Colonic mucosa (tissue), 4 donors: ENCODE data around the gene IFITM10. TPM values are rescaled to one million over a fixed set of nuclear protein-coding genes. Genes with fewer than 3 reads are reported as not detected.

Experiments
- DNase-seq: peaks from one replicate; pipeline ENCODE4 v3.0.0-alpha.2; 2020
- H3K27ac ChIP-seq: fragments of 200-600 bp; one replicate; pipeline ENCODE4 v1.8.0; 2021
- H3K27me3 ChIP-seq: fragments of 200-600 bp; one replicate; pipeline ENCODE4 v1.8.0; 2021
- H3K36me3 ChIP-seq: fragments of 200-600 bp; one replicate; pipeline ENCODE4 v1.8.0; 2021
- H3K4me1 ChIP-seq: fragments of 200-600 bp; one replicate; pipeline ENCODE4 v1.8.0; 2021; ENCODE audit warnings: mild to moderate bottlenecking
- H3K4me3 ChIP-seq: fragments of 200-600 bp; one replicate; pipeline ENCODE4 v1.8.0; 2021
- H3K9ac ChIP-seq, 2 donors: one replicate each; pipeline ENCODE4 v1.7.0; 2013; ENCODE audit warnings: control low read depth in 2 of 2, low read depth in 2 of 2, low read length in 2 of 2
- H3K9me3 ChIP-seq: fragments of 200-600 bp; one replicate; pipeline ENCODE4 v1.8.0; 2021
- CTCF ChIP-seq: fragments of 200-600 bp; IDR thresholded peaks from one replicate; pipeline ENCODE4 v1.8.0; 2022; ENCODE audit warnings: antibody characterized with exemption, mild to moderate bottlenecking
- intact Hi-C: fragments of 100-400 bp; cut with DNase I; formaldehyde crosslinking; loops from one replicate; pipeline ENCODE4 v1.14.1; 2022
- total RNA-seq, 2 donors: library from RNA; stranded (reverse); fragmentation: NEBNext Ultra II Directional in 1 of 2; extraction: Animal tissue kit (Norgen Biotek cat#: 25700) in 1 of 2; gene quantifications; one replicate each; pipeline ENCODE4 v1.2.1, GENCODE V29; 2021
- donor health status: healthy.
- donor health status: DM: no; HTN: no; CAD: no.
- donor health status: DM: no; HTN: no; CAD: no.

IFITM10 gene
- total RNA-seq, 2 donors from 2014 or later, result 0.42 to 1.1 TPM

DNA sequence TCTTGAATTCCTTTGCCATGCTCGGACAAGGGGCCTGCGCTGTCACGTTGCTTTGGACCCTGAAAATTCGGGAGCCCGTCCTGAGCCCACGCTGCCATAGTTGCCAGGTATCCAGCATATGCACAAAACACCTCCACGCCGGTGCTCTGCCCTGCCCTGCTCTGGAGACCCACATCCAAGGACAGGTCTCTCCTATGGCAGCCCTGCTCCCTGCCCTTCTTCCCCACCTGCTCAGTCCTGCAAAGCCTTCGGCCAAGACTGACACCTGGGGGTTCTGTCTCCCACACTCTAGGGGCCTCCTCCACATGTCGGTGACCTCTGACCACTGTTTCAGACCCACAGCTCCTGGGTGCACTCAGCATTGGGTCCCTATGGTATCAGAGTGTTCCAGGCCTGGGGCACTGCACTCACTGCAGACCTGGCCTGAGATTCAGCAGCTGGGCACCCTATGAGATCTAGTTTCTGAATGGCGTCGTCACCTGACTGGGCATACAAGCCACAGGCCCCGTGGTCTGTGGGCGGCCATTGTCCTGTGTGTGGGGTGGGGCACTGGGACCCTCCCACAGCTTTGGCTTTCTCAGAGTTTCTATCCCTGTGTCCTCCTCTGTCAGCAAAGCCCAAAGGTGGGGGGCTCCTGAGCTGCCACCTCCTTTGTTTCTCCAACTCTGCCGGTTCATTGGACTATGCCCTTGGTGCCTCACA lies 55.4 kb downstream of the IFITM10 start:
- no peak overlapping the region for H3K4me3 ChIP-seq
- intact Hi-C loops, result loop anchor here (1.0 to 5.0 kb wide), 3 partner anchors 43 to 457 kb away; no protein-coding TSS in a partner anchor
- no peak overlapping the region for H3K27ac ChIP-seq
- DNase-seq, result peak; percentile 15
- H3K36me3 ChIP-seq, result no peaks in the 10 kb centered on the region
- H3K4me1 ChIP-seq, result peaks cover 5% of the 10 kb centered on the region
- H3K9me3 ChIP-seq, result no peaks in the 10 kb centered on the region
- H3K9ac ChIP-seq, result no peak overlapping the region
- H3K27me3 ChIP-seq, result no peaks in the 10 kb centered on the region
- no peak for TF ChIP-seq CTCF

- DNase-seq, result peak; percentile 90
Observed at GRCh38 chr11:1694064-1694845, 56.1 kb downstream of the IFITM10 start.

DNA sequence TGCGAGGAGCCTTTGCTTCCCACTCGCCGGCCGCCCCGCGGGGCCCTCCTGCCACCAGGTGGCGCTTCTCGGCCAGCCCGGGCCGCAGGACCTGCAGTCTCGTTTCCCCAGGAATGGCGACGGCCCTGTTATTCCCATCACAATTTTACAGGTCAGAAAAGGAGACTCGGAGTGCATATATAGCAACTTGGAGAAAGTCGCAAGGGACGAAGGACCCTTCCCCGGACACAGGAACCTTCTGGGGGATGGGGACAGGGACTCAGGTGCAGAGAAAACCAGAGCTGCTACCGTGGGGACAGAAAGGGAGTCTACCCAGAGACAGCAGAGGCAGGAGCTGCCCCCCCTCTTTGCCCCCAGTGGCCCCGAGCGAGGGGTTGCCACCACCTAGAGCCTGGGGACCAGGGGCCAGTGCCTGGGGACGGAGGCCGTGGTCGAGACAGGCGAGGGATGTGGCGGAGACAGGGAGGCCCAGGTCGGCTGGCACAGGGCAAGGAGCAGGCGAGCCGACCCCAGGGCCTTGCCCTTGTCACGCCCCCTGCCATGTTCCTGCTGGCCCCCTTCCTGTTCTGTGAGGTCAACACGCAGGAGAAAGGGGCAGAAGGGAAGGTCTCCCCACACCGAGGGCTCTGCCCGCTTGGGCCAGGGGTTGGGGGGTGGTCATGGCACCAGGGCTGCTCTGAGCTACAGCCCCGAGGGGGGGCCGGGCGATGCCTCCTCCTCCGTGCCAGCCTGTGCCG lies 56.9 kb downstream of the IFITM10 start:
- peak; percentile 78 for DNase-seq
- Histone ChIP-seq H3K4me1 (peaks cover 5% of the 10 kb centered on the region), H3K27me3 (peaks cover 4% of the 10 kb centered on the region), H3K4me3 (peak overlapping the region; percentile 11), H3K36me3 (no peaks in the 10 kb centered on the region), H3K9me3 (no peaks in the 10 kb centered on the region), H3K27ac (no peak overlapping the region), H3K9ac (peak overlapping the region; percentile 69 to 77)
- intact Hi-C loops, result loop anchor here (1.0 to 5.0 kb wide), 3 partner anchors 41 to 459 kb away; no protein-coding TSS in a partner anchor
- peak; percentile 92 for TF ChIP-seq CTCF

More at GRCh38 chr11:1694064-1694845, 56.1 kb downstream of the IFITM10 start:
- Histone ChIP-seq H3K9me3 (no peaks in the 10 kb centered on the region), H3K4me1 (peaks cover 5% of the 10 kb centered on the region), H3K9ac (peak overlapping the region in 1 of 2 donors; percentile 77), H3K27ac (no peak overlapping the region), H3K27me3 (peaks cover 4% of the 10 kb centered on the region), H3K36me3 (no peaks in the 10 kb centered on the region), H3K4me3 (peak overlapping the region; percentile 11)
- peak; percentile 97 for TF ChIP-seq CTCF
- intact Hi-C loops, result loop anchor here (1.0 to 5.0 kb wide), 3 partner anchors 42 to 458 kb away; no protein-coding TSS in a partner anchor

DNA sequence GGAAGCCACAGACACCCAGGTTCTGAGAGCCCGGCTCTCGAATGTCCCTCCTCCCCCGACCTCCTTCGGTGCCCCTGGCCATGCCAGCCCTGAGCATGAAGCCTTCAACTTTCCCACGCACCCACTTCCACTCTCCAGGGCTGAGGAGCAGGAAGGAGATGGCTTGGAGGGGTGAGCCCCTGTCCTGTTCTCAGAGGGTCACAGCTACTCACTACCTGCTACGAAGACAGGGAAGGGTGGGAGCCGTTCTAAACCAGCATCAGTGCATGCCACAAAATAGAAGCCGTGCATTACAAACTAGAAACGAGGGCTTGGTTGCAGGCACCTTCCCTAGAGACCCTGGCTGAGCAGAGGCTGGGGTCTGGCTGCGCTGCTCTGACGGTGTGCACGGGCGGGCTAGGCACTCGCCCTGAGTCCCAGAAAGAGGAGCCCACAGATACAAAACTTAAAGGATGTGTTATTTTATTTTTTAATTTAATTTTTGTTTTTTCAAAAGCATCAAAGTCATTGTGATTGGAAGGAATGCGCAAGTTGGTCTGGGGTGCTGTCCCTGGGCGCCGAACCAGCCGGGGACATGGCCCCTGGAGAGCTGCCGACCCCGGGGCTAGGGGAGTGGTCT lies 57.6 kb downstream of the IFITM10 start:
- intact Hi-C loops, result loop anchor here (5.0 kb wide), 2 partner anchors 41 to 459 kb away; no protein-coding TSS in a partner anchor
- no peak for TF ChIP-seq CTCF
- Histone ChIP-seq H3K36me3 (no peaks in the 10 kb centered on the region), H3K27ac (no peak overlapping the region), H3K9ac (no peak overlapping the region), H3K27me3 (peaks cover 4% of the 10 kb centered on the region), H3K4me1 (peaks cover 5% of the 10 kb centered on the region), H3K9me3 (no peaks in the 10 kb centered on the region), H3K4me3 (peak overlapping the region; percentile 11)
- no peak for DNase-seq
